ENCODE results near the gene KHK. TPM values are rescaled to one million over a fixed set of nuclear protein-coding genes. Genes with fewer than 3 reads are reported as not detected.

The KHK gene
- total RNA-seq, 1 donor from 2014 or later: 2.4 TPM

DNA sequence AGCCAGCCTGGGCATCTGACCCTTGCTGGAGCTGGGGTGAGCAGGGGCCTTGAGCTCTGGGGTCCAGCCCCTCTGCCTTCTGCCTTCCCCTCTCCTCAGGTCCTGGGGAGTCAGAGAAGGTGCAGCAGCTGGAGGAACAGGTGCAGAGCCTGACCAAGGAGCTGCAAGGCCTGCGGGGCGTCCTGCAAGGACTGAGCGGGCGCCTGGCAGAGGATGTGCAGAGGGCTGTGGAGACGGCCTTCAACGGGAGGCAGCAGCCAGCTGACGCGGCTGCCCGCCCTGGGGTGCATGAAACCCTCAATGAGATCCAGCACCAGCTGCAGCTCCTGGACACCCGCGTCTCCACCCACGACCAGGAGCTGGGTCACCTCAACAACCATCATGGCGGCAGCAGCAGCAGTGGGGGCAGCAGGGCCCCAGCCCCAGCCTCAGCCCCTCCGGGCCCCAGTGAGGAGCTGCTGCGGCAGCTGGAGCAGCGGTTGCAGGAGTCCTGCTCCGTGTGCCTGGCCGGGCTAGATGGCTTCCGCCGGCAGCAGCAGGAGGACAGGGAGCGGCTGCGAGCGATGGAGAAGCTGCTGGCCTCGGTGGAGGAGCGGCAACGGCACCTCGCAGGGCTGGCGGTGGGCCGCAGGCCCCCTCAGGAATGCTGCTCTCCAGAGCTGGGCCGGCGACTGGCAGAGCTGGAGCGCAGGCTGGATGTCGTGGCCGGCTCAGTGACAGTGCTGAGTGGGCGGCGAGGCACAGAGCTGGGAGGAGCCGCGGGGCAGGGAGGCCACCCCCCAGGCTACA, 4.4 kb upstream of the KHK start:
- Mint-ChIP-seq H3K9me3 (ENCODE audit: unreplicated experiment) (no peaks in the 10 kb centered on the region), H3K4me3 (ENCODE audit: unreplicated experiment) (no peak overlapping the region), H3K27me3 (ENCODE audit: unreplicated experiment) (no peaks in the 10 kb centered on the region), H3K36me3 (ENCODE audit: unreplicated experiment) (peaks cover 4% of the 10 kb centered on the region), H3K4me1 (ENCODE audit: unreplicated experiment) (peaks cover 54% of the 10 kb centered on the region), H3K27ac (ENCODE audit: unreplicated experiment) (no peak overlapping the region)
- TF ChIP-seq, protein P1, sequence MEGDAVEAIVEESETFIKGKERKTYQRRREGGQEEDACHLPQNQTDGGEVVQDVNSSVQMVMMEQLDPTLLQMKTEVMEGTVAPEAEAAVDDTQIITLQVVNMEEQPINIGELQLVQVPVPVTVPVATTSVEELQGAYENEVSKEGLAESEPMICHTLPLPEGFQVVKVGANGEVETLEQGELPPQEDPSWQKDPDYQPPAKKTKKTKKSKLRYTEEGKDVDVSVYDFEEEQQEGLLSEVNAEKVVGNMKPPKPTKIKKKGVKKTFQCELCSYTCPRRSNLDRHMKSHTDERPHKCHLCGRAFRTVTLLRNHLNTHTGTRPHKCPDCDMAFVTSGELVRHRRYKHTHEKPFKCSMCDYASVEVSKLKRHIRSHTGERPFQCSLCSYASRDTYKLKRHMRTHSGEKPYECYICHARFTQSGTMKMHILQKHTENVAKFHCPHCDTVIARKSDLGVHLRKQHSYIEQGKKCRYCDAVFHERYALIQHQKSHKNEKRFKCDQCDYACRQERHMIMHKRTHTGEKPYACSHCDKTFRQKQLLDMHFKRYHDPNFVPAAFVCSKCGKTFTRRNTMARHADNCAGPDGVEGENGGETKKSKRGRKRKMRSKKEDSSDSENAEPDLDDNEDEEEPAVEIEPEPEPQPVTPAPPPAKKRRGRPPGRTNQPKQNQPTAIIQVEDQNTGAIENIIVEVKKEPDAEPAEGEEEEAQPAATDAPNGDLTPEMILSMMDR (IDR thresholded peaks at IDR 0.05): no peak
- DNase-seq (ENCODE audit: extremely low spot score, unreplicated experiment): no peak

DNA sequence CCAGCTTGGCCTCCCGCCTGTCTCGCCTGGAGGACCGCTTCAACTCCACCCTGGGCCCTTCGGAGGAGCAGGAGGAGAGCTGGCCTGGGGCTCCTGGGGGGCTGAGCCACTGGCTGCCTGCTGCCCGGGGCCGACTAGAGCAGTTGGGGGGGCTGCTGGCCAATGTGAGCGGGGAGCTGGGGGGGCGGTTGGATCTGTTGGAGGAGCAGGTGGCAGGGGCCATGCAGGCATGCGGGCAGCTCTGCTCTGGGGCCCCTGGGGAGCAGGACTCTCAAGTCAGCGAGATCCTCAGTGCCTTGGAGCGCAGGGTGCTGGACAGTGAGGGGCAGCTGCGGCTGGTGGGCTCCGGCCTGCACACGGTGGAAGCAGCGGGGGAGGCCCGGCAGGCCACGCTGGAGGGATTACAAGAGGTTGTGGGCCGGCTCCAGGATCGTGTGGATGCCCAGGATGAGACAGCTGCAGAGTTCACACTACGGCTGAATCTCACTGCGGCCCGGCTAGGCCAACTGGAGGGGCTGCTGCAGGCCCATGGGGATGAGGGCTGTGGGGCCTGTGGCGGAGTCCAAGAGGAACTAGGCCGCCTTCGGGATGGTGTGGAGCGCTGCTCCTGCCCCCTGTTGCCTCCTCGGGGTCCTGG, 3.7 kb upstream of the KHK start:
- Mint-ChIP-seq H3K9me3 (ENCODE audit: unreplicated experiment) (no peaks in the 10 kb centered on the region), H3K27me3 (ENCODE audit: unreplicated experiment) (no peaks in the 10 kb centered on the region)

DNA sequence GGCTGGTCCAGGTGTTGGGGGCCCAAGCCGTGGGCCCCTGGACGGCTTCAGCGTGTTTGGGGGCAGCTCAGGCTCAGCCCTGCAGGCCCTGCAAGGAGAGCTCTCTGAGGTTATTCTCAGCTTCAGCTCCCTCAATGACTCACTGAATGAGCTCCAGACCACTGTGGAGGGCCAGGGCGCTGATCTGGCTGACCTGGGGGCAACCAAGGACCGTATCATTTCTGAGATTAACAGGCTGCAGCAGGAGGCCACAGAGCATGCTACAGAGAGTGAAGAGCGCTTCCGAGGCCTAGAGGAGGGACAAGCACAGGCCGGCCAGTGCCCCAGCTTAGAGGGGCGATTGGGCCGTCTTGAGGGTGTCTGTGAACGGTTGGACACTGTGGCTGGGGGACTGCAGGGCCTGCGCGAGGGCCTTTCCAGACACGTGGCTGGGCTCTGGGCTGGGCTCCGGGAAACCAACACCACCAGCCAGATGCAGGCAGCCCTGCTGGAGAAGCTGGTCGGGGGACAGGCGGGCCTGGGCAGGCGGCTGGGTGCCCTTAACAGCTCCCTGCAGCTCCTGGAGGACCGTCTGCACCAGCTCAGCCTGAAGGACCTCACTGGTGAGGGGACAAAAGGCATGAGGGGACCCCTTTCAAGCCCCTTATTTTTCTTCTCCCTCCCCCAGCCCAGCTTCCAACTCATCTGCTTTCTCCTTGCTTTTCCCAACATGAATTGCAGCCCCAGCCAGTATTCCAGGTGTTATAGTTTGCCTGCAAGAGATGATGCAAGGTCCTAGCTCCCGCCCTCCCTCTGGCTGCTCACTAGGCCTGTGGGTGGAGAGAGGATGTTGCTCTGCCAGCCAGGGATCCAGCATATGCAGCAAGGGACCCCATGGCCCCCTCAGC, 2.9 kb upstream of the KHK start:
- Mint-ChIP-seq H3K4me1 (ENCODE audit: unreplicated experiment) (peaks cover 42% of the 10 kb centered on the region), H3K27ac (ENCODE audit: unreplicated experiment) (no peak overlapping the region), H3K9me3 (ENCODE audit: unreplicated experiment) (no peaks in the 10 kb centered on the region), H3K27me3 (ENCODE audit: unreplicated experiment) (no peaks in the 10 kb centered on the region), H3K36me3 (ENCODE audit: unreplicated experiment) (peaks cover 4% of the 10 kb centered on the region), H3K4me3 (ENCODE audit: unreplicated experiment) (no peak overlapping the region)
- DNase-seq (ENCODE audit: extremely low spot score, unreplicated experiment): no peak
- TF ChIP-seq, protein P1 (IDR thresholded peaks at IDR 0.05): no peak

More for the DNA sequence above, 3.7 kb upstream of the KHK start:
- no peak overlapping the region for H3K4me3 Mint-ChIP-seq (ENCODE audit: unreplicated experiment)
- peaks cover 4% of the 10 kb centered on the region for H3K36me3 Mint-ChIP-seq (ENCODE audit: unreplicated experiment)
- peaks cover 49% of the 10 kb centered on the region for H3K4me1 Mint-ChIP-seq (ENCODE audit: unreplicated experiment)
- no peak for DNase-seq (ENCODE audit: extremely low spot score, unreplicated experiment)
- TF ChIP-seq, protein P1 (IDR thresholded peaks at IDR 0.05): no peak
- no peak overlapping the region for H3K27ac Mint-ChIP-seq (ENCODE audit: unreplicated experiment)

DNA sequence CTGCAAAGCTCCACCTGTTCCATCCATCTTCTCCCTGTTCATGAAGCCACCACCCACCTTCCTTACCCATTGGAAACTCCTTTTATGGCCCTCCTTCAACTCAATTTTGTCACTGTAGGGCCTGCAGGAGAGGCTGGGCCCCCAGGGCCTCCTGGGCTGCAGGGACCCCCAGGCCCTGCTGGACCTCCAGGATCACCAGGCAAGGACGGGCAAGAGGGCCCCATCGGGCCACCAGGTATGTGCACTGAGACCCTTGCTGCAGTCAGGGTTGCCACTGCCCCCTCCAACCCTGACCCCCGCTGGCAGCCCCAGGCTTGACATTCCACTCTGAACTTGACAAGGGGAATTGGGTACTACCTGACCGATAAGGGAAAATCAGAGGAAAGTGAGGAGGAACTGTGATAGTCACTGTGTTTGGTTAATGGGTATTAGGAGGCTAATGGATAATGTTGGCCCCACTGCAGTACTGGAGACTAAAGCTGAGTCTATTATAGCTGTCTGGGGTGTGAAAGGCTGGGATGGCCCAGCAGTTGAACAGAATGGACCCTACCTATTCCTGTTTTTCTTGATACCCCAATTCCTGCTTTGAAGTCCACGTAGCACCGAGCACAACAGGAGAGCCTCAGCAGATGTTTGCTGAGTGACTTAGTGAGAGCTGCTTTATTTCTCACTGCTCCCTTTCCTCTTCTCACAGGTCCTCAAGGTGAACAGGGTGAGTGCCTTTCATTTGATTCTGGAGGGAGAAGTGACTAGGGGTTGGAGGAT, 2.1 kb upstream of the KHK start:
- H3K4me3 Mint-ChIP-seq (ENCODE audit: unreplicated experiment): no peak overlapping the region
- no peak for DNase-seq (ENCODE audit: extremely low spot score, unreplicated experiment)
- no peaks in the 10 kb centered on the region for H3K27me3 Mint-ChIP-seq (ENCODE audit: unreplicated experiment)
- peaks cover 4% of the 10 kb centered on the region for H3K36me3 Mint-ChIP-seq (ENCODE audit: unreplicated experiment)
- H3K27ac Mint-ChIP-seq (ENCODE audit: unreplicated experiment): no peak overlapping the region
- peaks cover 38% of the 10 kb centered on the region for H3K4me1 Mint-ChIP-seq (ENCODE audit: unreplicated experiment)
- no peaks in the 10 kb centered on the region for H3K9me3 Mint-ChIP-seq (ENCODE audit: unreplicated experiment)
- TF ChIP-seq, protein P1 (IDR thresholded peaks at IDR 0.05): no peak

Data from osteocyte (in vitro differentiated cells).